Activated CD8-positive, alpha-beta memory T cell treated with anti-CD3 and anti-CD28 coated beads, Interleukin-2, amount 50 U/mL, for 1 hour (primary cell): Measurements from ENCODE around the gene TTC21A.
"Not testable (repeated sequence)": the region's sequence is repeated elsewhere in the genome, so short reads cannot be mapped to it uniquely, and the experiment has no call there.

Experiments used
- DNase-seq: peaks from one replicate; pipeline ENCODE4 v3.0.0-alpha.2; 2020; ENCODE audit errors: extremely low read depth

Gene TTC21A, protein sequence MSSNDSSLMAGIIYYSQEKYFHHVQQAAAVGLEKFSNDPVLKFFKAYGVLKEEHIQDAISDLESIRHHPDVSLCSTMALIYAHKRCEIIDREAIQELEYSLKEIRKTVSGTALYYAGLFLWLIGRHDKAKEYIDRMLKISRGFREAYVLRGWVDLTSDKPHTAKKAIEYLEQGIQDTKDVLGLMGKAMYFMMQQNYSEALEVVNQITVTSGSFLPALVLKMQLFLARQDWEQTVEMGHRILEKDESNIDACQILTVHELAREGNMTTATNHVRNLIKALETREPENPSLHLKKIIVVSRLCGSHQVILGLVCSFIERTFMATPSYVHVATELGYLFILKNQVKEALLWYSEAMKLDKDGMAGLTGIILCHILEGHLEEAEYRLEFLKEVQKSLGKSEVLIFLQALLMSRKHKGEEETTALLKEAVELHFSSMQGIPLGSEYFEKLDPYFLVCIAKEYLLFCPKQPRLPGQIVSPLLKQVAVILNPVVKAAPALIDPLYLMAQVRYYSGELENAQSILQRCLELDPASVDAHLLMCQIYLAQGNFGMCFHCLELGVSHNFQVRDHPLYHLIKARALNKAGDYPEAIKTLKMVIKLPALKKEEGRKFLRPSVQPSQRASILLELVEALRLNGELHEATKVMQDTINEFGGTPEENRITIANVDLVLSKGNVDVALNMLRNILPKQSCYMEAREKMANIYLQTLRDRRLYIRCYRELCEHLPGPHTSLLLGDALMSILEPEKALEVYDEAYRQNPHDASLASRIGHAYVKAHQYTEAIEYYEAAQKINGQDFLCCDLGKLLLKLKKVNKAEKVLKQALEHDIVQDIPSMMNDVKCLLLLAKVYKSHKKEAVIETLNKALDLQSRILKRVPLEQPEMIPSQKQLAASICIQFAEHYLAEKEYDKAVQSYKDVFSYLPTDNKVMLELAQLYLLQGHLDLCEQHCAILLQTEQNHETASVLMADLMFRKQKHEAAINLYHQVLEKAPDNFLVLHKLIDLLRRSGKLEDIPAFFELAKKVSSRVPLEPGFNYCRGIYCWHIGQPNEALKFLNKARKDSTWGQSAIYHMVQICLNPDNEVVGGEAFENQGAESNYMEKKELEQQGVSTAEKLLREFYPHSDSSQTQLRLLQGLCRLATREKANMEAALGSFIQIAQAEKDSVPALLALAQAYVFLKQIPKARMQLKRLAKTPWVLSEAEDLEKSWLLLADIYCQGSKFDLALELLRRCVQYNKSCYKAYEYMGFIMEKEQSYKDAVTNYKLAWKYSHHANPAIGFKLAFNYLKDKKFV (N-terminal part only)

DNA sequence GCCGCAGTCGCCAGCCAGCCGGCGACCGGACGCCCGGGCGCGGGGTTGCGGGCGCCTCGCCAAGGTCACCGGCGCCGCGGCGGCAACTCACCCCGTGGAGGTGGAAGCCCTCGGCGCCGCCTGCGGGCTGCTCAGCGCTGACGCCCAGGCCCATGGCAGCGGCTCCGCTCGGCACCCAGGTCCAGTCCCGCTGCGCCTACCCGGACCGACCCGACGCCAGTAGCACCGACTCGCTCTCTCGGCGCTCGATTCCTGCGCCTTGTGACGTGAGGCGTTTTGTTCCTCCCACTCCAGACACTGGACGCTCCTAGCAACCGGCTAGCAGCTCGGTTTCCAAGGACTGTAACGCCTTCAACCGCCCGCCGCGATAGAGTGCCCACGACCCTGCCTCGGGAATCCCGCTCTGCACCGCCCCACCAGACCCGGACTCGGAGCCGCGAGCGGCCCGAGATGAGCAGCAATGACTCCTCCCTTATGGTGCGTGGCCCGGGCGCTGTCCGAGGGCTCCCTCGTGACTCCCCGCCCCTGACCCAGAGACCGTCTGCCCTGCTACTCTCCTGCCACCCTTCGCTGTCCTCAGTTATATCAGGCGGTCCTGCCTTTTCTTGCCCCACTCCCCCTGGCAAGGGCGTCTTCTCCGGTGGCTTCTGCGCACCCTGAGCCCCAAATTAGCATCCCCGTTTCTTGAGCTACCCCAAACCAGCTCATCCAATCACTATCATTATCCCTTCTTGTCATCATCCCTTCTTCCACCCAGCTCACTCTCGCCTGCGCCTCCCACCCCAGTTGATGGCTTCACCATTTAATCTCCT, at the start of gene TTC21A, which contains the start of gene GORASP1:
TTC21A (plus strand) TSS at position 293 of the 812 bp plus-strand sequence; CDS start at position 451, 158 bp downstream.
GORASP1 (minus strand) TSS at position 240 of the 812 bp plus-strand sequence; CDS start at position 154, 86 bp downstream.
- peak; percentile 29 for DNase-seq

DNA sequence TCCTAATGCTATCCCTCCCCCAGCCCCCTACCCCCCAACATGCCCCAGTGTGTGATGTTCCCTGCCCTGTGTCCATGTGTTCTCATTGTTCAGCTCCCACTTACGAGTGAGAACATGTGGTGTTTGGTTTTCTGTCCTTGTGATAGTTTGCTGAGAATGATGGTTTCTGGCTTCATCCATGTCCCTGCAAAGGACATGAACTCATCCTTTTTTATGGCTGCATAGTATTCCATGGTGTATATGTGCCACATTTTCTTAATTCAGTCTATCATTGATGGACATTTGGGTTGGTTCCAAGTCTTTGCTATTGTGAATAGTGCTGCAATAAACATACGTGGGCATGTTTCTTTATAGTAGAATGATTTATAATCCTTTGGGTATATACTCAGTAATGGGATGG, 46.3 kb upstream of the TTC21A start:
- not testable (repeated sequence) for DNase-seq

DNA sequence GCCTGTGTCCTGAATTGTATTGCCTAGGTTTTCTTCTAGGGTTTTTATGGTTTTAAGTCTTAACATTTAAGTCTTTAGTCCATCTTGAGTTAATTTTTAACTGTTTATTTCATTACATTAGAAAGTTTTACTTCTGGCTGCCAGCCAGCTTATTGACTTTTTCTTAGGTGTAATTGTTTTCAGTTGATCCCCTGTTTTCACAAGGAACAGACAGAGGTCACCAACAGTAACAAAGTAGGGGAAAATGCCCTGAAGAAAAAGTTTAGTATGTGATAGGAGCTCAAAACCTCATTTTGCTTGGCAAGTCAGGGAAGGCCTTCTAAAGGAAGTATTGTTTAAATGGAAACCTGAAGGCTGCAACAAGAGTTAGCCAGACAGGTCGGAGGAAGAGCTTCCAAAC, 45.3 kb upstream of the TTC21A start:
- no peak for DNase-seq

DNA sequence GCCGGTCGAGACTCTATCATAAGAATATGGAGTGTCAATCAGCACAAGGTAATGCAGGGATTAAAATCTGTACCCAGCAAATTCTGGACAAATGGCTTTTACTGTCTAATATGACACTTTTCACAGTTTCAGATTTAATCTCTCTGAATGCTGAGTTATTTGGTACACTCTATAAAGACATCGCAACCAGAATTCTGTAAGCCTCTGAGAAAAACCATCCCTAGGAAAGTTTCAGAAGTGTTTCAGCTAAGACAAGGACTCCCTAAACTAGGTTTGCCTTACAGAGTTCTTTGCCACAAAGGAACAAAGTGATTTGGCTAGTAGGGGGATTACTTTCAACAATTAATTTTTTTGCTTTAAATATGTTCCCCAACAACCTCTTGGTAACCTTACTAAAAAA, 44.3 kb upstream of the TTC21A start:
- no peak for DNase-seq

DNA sequence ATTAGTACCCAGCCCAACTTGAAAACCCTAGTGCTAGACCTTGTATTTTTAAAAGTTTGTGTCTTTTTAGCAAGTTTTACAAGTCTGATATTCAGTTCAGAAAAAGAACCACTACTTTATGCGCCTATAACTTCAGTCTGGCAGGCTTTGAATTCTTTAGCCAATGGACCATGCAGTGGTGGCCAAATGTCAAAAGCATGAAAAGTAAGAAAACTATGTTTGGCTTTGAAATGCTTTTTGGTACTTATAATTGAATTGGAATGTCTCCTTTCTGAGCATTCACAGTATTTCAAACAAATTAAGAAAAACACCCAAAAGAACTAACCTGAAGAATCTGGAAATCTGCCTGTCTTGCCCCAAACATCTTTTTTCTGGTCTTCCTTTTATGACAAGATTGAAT, 42.8 kb upstream of the TTC21A start:
- no peak for DNase-seq

DNA sequence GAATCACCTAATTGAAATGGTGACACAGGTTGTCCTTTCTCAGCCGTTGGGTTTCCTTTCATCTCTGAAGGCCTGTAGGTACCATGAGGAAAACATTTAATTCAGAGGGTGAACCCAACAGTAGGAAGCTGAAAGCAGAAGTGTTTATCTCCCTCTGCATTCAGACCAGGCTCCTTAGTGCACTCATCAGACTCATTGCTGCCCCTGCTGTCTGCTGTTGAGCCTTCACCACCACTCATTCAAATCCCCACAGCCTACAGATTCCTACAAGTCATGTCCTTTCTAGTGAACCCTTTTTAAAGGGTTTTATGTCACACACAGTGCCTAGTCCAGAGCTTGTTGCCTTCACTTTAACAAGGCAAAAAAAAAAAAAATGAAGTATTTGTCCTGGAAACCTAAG, 42.3 kb upstream of the TTC21A start:
- no peak for DNase-seq

DNA sequence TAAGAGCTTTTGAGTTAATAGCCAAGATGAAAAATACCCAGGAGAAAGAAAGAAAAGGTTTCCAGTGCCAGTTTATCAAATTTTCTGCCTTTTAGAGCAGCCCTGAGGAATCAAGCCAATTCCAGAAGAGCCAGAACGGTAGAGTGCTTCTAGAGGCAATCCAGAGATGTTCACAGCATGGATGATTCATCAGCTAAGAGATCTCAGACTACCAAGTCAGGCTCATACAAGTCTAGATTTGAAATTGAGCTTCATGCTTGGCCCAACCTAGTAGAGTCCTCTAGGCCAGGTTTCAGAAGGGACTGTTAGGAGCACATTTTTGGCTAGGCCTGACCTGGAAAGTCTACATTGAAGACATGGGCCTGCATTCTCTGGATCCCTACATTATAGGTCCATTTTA, 40.2 kb upstream of the TTC21A start:
- no peak for DNase-seq

DNA sequence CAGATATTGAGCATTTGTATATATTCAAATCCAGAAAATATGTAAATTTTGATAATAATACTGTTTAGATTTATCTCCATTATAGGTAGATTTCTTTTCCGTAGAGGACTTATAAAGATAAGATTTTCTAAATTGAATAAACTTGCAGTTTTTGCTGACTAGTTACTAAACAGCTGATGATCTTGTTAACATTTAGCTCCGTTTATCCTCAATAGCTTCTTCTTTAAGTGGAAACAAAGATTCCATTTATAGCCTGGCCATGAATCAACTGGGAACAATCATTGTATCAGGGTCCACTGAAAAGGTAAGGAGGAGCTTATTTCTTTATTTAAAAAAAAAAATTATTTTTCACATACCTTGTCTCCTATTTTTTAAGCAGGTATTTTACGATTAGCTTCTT, 38.9 kb upstream of the TTC21A start:
- no peak for DNase-seq

DNA sequence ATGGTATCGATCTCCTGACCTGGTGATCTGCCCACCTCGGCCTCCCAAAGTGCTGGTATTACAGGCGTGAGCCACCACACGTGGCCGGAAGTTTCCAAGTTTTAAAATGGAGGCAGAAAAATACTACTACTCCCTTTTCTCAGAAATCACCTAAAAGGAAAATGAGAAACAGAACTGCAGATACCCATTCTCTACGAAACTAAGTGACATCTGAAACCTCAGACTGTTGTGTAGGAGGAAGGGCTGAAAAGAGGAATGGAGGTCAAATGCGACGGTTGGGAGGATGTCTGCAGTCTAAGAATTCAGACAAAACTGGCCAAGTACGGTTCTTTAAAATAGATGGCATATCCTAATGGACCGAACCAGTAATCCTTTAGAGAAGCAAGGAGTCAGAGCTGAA, 31.6 kb upstream of the TTC21A start:
- DNase-seq, result no peak

DNA sequence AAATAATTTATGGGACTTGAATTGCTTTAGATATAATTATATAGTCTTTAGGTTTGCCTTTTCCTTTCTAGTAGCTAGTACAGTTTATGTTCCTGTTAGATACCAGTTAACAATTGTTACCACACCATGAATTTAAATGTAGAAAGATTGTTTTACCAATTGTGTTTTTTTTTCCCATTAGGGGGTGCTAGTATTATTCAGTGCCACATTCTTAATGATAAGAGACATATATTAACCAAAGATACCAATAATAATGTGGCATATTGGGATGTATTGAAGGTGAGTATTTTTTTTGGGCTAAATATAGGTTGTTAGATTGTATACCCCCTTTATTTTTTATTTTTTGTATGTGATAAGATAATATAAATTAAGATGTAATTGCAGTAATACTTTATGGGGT, 27.9 kb upstream of the TTC21A start:
- no peak for DNase-seq

DNA sequence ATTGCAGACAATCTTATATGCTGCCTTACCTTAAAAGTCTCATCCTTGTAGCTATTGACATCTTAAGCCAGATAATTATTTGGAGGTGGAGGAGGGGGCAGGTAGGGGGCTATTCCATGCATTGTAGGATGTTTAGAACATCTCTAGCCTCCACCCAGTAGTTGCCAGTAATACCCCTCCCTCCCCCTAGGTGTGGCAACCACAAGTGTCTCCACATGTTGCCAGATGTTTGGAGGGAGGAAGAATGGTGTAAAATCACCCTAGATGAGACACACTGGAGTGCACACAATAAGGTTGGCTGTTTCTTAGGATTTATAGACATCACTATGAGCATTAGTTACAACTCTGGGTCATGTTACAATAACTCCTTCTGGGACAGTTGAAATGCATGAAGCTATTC, 27.5 kb upstream of the TTC21A start:
- no peak for DNase-seq

DNA sequence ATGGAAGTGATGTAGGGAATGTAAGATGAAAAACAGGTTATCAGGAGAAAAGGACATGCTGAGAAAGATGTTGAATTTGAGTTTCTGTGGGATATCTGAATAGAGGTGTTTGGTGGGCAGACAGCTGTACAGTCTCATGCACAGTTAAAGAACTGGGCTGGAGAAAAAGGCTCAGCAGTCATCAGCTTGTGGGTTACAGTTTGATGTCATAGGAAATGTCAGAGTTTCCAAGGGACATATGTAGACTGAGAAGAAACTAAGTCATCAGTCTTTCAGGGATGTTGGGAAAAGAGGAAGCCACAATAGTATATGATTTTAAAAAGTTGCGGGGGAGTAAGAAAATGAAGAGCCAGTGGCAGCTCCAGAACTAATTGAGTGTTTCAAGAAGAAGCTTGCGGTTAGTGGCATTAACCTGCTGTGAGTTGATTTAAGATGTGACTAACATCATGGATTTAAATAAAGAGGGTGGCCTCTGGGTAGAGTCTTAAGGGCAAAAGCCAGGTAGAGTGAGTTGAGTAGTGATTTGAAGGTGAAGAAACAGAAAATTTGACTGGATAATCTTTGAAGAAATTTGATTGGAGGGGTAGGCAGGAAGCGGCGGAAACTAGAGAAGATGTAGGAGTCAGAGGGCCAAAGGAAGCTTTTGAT, 24.7 kb upstream of the TTC21A start:
- no peak for DNase-seq

DNA sequence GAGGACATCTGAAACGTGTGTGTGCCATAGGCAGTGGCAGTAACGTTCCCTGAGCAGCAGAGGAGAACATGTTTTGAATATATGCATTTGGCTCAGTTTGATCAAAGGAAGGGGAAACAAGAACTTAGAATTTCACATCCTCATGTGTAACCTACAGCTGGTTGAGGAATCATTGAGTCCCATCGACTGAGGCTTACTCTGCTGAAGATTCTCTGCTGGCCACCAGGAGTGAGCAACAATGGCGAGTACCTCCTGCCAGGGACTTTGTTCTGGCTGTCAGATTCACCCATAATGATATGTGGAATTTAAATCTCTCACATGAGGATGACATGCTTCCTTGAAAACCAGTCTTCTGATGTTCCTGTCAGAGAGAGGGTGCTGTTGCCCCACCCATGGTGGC, 21.3 kb upstream of the TTC21A start:
- no peak for DNase-seq

DNA sequence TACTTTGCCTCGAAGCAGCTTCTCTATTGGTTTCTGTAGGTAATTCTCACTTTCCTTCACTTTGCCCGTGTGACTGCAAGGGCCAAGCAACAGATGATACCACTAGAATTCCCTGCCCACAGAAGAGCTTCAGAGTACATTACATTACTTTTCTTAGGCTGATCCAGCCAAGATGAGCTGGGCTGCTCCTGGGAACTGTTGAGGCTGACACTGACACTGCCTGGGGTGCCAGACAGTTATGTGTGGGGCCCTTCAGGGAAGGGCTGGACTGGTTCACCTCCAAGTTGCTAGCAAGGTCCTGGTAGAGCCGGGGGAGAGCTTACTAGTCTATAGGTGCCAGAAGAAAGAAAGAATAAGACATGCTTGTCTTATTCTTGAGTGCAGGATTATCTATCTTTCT, 19.0 kb upstream of the TTC21A start:
- no peak for DNase-seq

DNA sequence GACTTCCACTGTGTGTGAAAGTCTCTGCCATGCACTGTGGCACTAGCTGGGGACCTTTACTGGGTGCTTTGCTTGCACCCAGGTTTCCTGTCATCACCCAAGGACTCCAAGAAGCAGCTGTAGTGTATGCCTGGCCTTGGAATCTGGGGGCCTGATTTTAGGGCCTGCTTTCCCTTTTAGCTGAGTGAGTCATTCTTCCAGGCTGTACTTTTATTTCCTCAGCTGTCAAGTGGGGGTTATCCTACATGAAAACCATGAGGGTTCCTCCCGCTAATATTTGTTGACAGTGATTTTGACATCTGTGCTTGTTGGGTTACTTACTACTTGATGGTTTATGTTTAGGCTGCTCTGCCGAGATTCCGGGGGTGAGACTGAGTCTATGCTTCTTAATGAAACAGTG, 18.6 kb upstream of the TTC21A start:
- DNase-seq, result no peak

DNA sequence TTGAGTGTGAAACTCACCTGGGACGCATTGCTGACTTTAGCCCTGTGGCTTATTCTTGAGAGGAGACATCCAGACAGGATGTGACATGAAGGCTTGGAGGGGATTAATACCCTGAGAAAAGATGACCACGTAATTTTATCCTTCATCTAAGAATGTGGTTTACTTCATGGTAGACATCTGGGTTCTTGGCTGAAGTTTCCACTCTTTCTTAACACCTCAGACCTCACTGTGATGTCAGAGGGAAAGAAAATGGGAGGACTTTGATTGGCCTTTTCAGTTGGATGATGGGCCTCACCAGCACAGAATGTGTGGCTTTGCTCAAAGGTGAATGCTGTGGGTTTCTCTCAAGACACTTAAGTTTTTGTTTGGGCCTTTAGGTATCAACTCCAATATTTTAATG, 16.6 kb upstream of the TTC21A start:
- DNase-seq, result no peak

DNA sequence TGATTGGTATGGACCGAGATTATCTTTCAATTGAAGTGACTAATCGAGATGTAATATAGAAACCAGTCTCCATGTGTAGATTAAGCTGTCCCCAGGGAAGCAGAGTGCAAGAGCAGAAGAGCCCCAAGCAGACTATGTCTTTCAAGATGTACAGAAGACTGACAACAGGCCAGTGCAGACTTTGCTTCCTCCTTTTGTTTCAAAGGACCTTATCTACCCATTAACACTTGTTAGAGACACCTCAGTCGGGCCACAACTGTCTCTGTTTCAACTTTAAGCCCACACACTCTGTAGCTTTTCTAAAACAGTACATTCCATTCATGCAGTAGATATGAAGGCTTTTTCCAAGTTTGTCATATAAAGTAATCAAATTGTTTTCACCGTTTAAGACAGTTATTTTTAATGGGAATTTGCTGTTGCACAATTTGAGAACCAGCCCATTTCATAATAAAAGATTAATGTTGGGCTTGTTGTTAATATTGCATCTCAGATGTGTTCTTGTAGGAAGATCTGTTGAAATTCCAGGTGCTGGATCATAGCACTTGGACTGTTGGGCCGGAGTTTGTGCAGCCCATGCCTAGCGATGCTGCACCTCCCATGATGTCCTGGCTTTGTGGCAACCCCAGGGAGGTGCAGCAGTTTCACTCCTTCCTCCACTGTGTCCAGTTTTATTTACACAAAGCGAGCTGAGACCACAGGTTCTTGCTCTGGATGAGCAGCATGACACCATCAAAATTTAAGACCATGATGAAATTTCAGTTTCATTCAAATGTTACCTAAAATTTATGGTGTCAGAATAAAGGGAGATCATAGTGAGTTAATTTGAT, 12.4 kb upstream of the TTC21A start:
- no peak for DNase-seq

DNA sequence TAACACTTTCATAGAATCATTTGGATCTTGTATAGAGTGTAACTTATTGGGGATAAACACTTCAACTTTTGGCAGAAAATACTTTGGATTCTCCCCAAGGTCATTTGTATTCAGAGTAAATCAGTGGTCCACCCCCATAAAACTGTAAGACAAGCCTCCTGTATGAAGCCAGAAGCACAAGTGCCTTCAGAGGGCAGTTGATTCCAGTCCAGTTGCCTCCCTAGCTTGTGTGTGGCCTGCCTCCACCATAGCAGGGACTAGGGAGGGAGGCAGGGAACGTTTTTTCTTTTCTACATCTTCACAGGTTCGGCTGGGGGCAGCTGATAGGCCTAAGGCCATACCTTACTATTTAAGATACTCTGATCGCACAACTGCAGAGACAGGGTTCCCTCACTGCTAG, 11.7 kb upstream of the TTC21A start:
- DNase-seq, result no peak

DNA sequence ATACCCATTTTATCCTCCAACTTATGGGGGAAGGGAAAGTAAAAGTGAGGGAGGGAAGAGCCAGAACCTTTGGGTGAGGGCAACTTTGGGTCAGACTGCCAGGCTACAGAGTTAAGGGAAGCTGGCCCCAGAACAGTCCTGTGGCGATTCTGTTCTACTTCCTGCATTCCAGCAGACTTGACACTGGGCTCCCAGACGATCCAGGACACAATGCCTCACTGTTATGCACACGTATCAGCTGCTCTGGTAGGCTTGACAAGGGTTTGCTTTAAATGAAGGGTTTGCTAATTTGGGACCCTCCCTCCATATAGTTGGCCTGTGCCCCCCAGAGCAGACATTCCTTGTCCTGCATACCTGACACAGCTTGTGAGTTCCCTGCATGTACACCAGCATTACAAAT, 10.7 kb upstream of the TTC21A start:
- no peak for DNase-seq
